Esophagus muscularis mucosa (tissue), 4 donors: Measurements from ENCODE around the gene H6PD. TPM values are rescaled to one million over a fixed set of nuclear protein-coding genes. Genes with fewer than 3 reads are reported as not detected.

ENCODE experiments used
- DNase-seq: peaks from one replicate; pipeline ENCODE4 v3.0.0-alpha.2; 2017; ENCODE audit errors: extremely low spot score
- H3K27ac ChIP-seq, 4 donors: fragments of 200-600 bp; sonication (generic); replicated peaks in 1 of 4; 1 replicate in 3 of 4; 2 replicates in 1 of 4; pipeline ENCODE4 v1.5.1; 2016 to 2019; ENCODE audit warnings: mild to moderate bottlenecking in 1 of 4
- H3K27me3 ChIP-seq, 4 donors: fragments of 200-600 bp; sonication (generic); one replicate each; pipeline versions ENCODE4 v1.5.1 to v1.6.0; 2016 to 2019
- H3K36me3 ChIP-seq, 4 donors: fragments of 200-600 bp; sonication (generic); one replicate each; pipeline ENCODE4 v1.5.1; 2016 to 2019
- H3K4me1 ChIP-seq, 4 donors: fragments of 200-600 bp; sonication (generic); one replicate each; pipeline ENCODE4 v1.5.1; 2016 to 2019
- H3K4me3 ChIP-seq, 4 donors: fragments of 200-600 bp; sonication (generic); 1 replicate in 2 of 4; 2 replicates in 2 of 4; pipeline ENCODE4 v1.5.1; 2016 to 2019; ENCODE audit warnings: mild to moderate bottlenecking in 4 of 4, moderate library complexity in 1 of 4
- H3K9me3 ChIP-seq, 4 donors: fragments of 200-600 bp; sonication (generic); 1 replicate in 3 of 4; 2 replicates in 1 of 4; pipeline ENCODE4 v1.5.1; 2016 to 2019
- EP300 ChIP-seq: sonication (generic); formaldehyde crosslinking; IDR thresholded peaks from one replicate; pipeline ENCODE4 v1.6.1; 2017; ENCODE audit warnings: antibody characterized with exemption
- POLR2A ChIP-seq: fragments of 450-650 bp; IDR thresholded peaks from one replicate; pipeline ENCODE4 v1.6.1; 2017; ENCODE audit warnings: antibody characterized with exemption, moderate library complexity, mild to moderate bottlenecking, low read depth
- POLR2AphosphoS5 ChIP-seq, 2 donors: sonication (generic); formaldehyde crosslinking; IDR thresholded peaks; one replicate each; pipeline ENCODE4 v1.6.1; 2017; ENCODE audit warnings: antibody characterized with exemption in 2 of 2
- WGBS: methylation state at CpG from one replicate; pipeline ENCODE4 v1.1.5; 2018; 5-methylcytosine and 5-hydroxymethylcytosine counted together
- intact Hi-C: fragments of 100-400 bp; cut with DNase I; formaldehyde crosslinking; loops from one replicate; pipeline ENCODE4 v1.15.1; 2023
- total RNA-seq, 4 donors: library from RNA; depleted of rRNA; stranded (reverse); fragments of >200 nt; gene quantifications; one replicate each; pipeline versions ENCODE4 v1.1.0 to v1.2.1, GENCODE V29; 2016
- TF ChIP-seq, protein P1 (sequence below), 3 experiments: fragments of 200-600 bp in 2 of 3; fragments of 450-650 bp in 1 of 3; sonication (generic) in 2 of 3; IDR thresholded peaks; one replicate each; pipeline ENCODE4 v1.5.1; 2017 to 2019; ENCODE audit warnings: antibody characterized with exemption in 3 of 3, mild to moderate bottlenecking in 2 of 3, moderate library complexity in 1 of 3

H6PD gene
- total RNA-seq, 4 donors from 2014 or later = 31.1 to 54.4 (median 38.4) TPM

DNA sequence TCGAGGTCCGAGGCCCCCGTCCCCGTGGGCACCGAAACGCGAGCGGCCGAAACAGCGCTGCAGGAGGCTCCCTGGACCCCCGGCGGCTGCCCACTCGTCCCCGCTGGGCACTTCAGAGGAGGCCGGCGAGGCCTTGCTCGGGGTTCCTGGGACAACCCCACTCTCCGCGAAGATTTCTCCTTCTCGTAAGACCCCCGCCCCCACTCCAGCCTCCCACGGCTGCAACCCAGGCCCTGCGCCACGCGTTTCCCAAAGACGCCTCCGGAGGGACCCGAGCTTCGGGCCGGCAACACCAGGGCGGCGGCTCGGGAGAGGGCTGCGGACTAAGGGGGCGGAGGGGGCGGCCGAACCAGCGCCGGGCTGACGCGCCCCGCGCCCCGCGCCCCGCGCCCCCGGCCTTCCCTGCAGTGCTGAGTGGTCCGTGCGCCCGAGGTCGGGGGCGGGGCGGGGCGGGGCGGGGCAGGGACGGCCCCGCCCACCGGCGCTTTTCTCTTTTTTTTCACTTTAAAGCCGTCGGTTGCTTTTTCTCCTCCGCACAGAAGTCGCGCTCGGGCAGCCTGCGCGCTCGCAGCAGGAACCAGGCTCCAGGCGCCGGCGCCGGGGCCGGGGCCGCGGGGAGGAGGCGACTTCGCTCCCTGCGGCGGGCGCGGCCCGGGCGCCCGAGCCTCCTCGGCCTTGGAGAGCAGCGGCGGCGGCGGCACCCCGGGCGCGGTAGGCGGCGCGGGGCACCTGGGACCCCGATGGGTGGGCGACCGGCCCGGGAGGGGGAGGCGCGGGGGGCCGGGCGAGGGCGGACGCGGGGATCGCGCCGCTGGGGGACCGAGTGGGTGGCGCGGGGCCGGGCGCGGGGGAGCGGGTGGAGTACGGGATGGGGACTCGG, 58.0 kb downstream of the H6PD start, which contains the start of gene SPSB1:
Gene SPSB1, plus strand, starts transcription at position 534 of the 880 bp plus-strand sequence. CDS start 62,998 bp downstream, outside the sequence.
- DNase-seq = no peak
- intact Hi-C loops = no loop called here
- H3K4me3 ChIP-seq = peak within 1 kb of the TSS; percentile 76 to 98 (median 96)
- peak within 1 kb of the TSS; percentile 93 to 99 (median 98) for H3K27ac ChIP-seq
- peaks cover 0 to 17% (median 13%) of the 10 kb centered on the region in 4 donors for H3K9me3 ChIP-seq
- peaks cover 0 to 5% (median 0%) of the 10 kb centered on the region in 4 donors for H3K36me3 ChIP-seq
- TF ChIP-seq, protein P1, sequence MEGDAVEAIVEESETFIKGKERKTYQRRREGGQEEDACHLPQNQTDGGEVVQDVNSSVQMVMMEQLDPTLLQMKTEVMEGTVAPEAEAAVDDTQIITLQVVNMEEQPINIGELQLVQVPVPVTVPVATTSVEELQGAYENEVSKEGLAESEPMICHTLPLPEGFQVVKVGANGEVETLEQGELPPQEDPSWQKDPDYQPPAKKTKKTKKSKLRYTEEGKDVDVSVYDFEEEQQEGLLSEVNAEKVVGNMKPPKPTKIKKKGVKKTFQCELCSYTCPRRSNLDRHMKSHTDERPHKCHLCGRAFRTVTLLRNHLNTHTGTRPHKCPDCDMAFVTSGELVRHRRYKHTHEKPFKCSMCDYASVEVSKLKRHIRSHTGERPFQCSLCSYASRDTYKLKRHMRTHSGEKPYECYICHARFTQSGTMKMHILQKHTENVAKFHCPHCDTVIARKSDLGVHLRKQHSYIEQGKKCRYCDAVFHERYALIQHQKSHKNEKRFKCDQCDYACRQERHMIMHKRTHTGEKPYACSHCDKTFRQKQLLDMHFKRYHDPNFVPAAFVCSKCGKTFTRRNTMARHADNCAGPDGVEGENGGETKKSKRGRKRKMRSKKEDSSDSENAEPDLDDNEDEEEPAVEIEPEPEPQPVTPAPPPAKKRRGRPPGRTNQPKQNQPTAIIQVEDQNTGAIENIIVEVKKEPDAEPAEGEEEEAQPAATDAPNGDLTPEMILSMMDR (IDR thresholded peaks at IDR 0.05) = peak in 1 of 3 experiments; percentile 24
- TF ChIP-seq EP300 (no peak), POLR2AphosphoS5 (IDR thresholded peaks at IDR 0.05) (peak; percentile 56 to 92), POLR2A (peak; percentile 46)
- H3K4me1 ChIP-seq = peaks cover 40 to 65% (median 64%) of the 10 kb centered on the region in 4 donors
- H3K27me3 ChIP-seq = no peaks in the 10 kb centered on the region
- WGBS = no CpG with 5 or more reads among the region's 119 CpGs

DNA sequence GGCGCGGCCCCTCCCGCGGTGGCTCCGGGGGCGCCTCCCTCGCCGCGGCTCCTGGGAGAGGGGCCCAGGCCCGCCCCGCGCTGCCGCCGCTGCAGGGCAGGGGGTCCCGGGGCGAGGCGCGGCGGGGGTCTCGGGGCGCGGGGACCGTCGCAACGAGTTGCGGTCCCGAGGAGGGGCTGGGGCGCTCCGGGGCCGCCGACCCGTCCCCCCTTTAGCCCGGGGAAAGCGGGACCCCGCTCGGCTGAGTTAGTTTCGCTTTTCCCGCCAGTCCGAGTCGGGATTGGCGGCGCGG, 58.6 kb downstream of the H6PD start:
- no CpG with 5 or more reads among the region's 43 CpGs for WGBS
- Histone ChIP-seq H3K36me3 (peaks cover 0 to 5% (median 0%) of the 10 kb centered on the region in 4 donors), H3K27me3 (no peaks in the 10 kb centered on the region), H3K4me3 (peak overlapping the region; percentile 76 to 98 (median 96)), H3K4me1 (peaks cover 40 to 71% (median 70%) of the 10 kb centered on the region in 4 donors), H3K27ac (peak overlapping the region; percentile 93 to 99 (median 98)), H3K9me3 (peaks cover 0 to 12% (median 8%) of the 10 kb centered on the region in 4 donors)
- DNase-seq = no peak
- intact Hi-C loops = no loop called here
- TF ChIP-seq, protein P1 (IDR thresholded peaks at IDR 0.05) = no peak
- TF ChIP-seq EP300 = no peak
- TF ChIP-seq POLR2A = no peak
- TF ChIP-seq POLR2AphosphoS5 (IDR thresholded peaks at IDR 0.05) = no peak

DNA sequence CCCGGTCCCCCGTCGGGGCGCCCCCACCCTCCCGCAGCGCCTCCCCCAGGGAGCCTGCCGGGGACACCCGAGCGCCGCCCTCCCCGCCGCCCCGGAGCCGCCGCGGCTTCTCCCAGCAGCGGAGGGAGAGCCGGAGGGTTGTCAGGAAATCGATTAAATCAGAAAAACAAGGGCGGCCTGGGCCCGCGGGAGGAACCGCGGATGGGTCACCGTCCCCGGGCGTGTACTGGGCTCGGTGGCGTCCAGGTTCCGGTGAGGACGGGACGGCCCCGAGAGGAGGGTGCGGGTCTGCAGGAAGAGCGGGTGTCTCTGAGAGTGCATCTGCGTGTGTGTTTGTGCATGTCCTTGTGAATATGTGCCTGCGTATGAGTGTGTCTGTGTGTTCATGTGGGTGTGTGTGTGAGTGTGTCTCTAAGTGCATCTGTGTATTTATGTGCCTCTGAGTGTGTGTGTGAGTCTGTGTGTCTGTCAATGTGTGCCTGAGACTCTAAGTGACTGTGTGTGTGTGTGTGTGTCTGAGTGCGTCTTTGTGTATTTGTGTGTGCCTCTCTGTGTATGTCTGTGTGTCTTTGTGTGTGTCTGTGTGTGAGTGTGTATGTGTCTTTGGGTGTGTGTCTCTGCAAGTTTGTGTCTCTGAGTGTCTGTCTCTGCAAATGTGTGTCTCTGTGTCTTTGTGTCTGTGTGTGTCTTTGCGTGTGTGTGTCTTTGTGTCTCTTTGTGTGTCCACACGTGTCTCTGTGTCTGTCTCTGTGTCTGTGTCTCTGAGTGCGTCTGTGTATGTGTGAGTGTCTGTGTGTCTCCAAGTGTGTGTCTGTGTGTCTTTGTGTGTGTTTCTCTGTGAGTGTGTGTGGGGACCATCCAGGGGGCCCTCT, 59.2 kb downstream of the H6PD start:
- H3K27me3 ChIP-seq = no peaks in the 10 kb centered on the region
- 6% methylated on average over 20 of the region's 41 CpGs for whole genome bisulfite sequencing
- no peak for DNase-seq
- H3K9me3 ChIP-seq = peaks cover 0 to 6% (median 2%) of the 10 kb centered on the region in 4 donors
- intact Hi-C loops = loop anchor here (2.0 kb wide), 1 partner anchor 83 kb away; no protein-coding TSS in a partner anchor
- H3K4me1 ChIP-seq = peaks cover 40 to 77% (median 74%) of the 10 kb centered on the region in 4 donors
- peaks cover 0 to 5% (median 0%) of the 10 kb centered on the region in 4 donors for H3K36me3 ChIP-seq
- H3K27ac ChIP-seq = peak overlapping the region; percentile 93 to 99 (median 98)
- peak overlapping the region; percentile 76 to 98 (median 96) for H3K4me3 ChIP-seq
- no peak for TF ChIP-seq POLR2A
- TF ChIP-seq, protein P1 (IDR thresholded peaks at IDR 0.05) = no peak
- TF ChIP-seq POLR2AphosphoS5 (IDR thresholded peaks at IDR 0.05) = peak; percentile 13 to 43
- no peak for TF ChIP-seq EP300

DNA sequence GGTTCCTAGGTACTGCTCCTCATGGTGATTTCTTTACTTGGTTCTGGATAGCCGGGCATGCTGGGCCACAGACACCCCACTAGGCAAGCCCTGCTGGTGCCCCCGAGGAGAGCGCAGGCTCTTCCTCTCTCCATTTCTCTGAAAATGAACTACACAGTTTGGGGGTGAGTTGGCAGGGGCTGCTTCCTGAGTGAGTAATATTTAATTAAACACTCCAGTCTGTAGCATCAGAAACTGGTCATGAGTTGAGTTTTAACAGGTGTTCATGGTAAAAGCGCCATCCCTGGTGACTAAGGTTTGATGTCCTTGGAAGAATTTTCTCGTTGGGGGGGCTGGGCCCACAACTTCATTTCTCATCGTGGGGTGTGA, 59.8 kb downstream of the H6PD start:
- peak overlapping the region; percentile 76 to 98 (median 96) for H3K4me3 ChIP-seq
- H3K27me3 ChIP-seq = no peaks in the 10 kb centered on the region
- intact Hi-C loops = loop anchor here (2.0 kb wide), 1 partner anchor 82 kb away; no protein-coding TSS in a partner anchor
- no peaks in the 10 kb centered on the region for H3K9me3 ChIP-seq
- H3K4me1 ChIP-seq = peaks cover 40 to 81% (median 80%) of the 10 kb centered on the region in 4 donors
- no peak for DNase-seq
- TF ChIP-seq, protein P1 (IDR thresholded peaks at IDR 0.05) = no peak
- peak in 1 of 2 donors; percentile 63 for TF ChIP-seq POLR2AphosphoS5 (IDR thresholded peaks at IDR 0.05)
- peak; percentile 31 for TF ChIP-seq POLR2A
- TF ChIP-seq EP300 = no peak
- 22% methylated on average over 5 of the region's 6 CpGs for WGBS
- H3K27ac ChIP-seq = peak overlapping the region; percentile 93 to 99 (median 98)
- peaks cover 0 to 5% (median 0%) of the 10 kb centered on the region in 4 donors for H3K36me3 ChIP-seq
